Kidney (tissue), 14 donors: ENCODE data around the gene NFKBIA. TPM values are rescaled to one million over a fixed set of nuclear protein-coding genes. Genes with fewer than 3 reads are reported as not detected.

ENCODE experiments used
- DNase-seq, 5 donors: peaks; one replicate each; pipeline ENCODE4 v3.0.0-alpha.2; 2013 to 2020
- FAIRE-seq: peaks from 2 replicates; lab custom pipeline; 2012; peaks lifted over from hg19 to GRCh38; lab: Jason Lieb, UNC
- H3K27ac ChIP-seq, 2 donors: one replicate each; pipeline ENCODE4 v1.7.0; 2013; ENCODE audit warnings: low read depth in 2 of 2, low read length in 2 of 2, inconsistent platforms in 1 of 2
- H3K27me3 ChIP-seq: one replicate; pipeline ENCODE4 v1.7.1; 2013; ENCODE audit warnings: low read length, inconsistent platforms; ENCODE audit not compliant: control insufficient read depth, insufficient read depth
- H3K36me3 ChIP-seq, 3 donors: one replicate each; pipeline versions ENCODE4 v1.7.0 to v1.7.1; 2013; ENCODE audit warnings: low read length in 3 of 3, control low read depth in 1 of 3, inconsistent platforms in 1 of 3; ENCODE audit not compliant: insufficient read depth in 3 of 3, control insufficient read depth in 2 of 3
- H3K4me1 ChIP-seq, 3 donors: one replicate each; pipeline versions ENCODE4 v1.7.0 to v1.7.1; 2013; ENCODE audit warnings: low read length in 3 of 3, inconsistent platforms in 1 of 3, low read depth in 1 of 3; ENCODE audit not compliant: control insufficient read depth in 2 of 3, insufficient read depth in 2 of 3
- H3K4me3 ChIP-seq, 3 donors: one replicate each; pipeline versions ENCODE4 v1.7.0 to v1.8.1; 2013; ENCODE audit warnings: low read length in 3 of 3, control low read depth in 1 of 3, inconsistent platforms in 1 of 3
- H3K9ac ChIP-seq, 3 donors: one replicate each; pipeline versions ENCODE4 v1.7.0 to v1.7.1; 2013; ENCODE audit warnings: low read length in 3 of 3, control low read depth in 1 of 3, inconsistent platforms in 1 of 3
- H3K9me3 ChIP-seq, 3 donors: one replicate each; pipeline versions ENCODE4 v1.7.0 to v1.7.1; 2013; ENCODE audit warnings: low read length in 3 of 3, control low read depth in 1 of 3, inconsistent platforms in 1 of 3; ENCODE audit not compliant: control insufficient read depth in 2 of 3, insufficient read depth in 1 of 3
- intact Hi-C: fragments of 100-400 bp; cut with DNase I; formaldehyde crosslinking; loops from one replicate; pipeline ENCODE4 v1.11.1; 2022
- polyA plus RNA-seq: library from polyadenylated mRNA; stranded (reverse); fragments of 350-450 nt; fragmentation: Illumina TruSeq; extraction: RNeasy Lipid Tissue Mini Kit (QIAGEN cat#74804); gene quantifications from one replicate; pipeline ENCODE4 v1.2.3, GENCODE V29; 2014; ENCODE audit warnings: low read depth, low replicate concordance; ENCODE audit not compliant: insufficient read depth
- total RNA-seq: library from RNA; stranded (reverse); fragmentation: NEBNext Ultra II Directional; extraction: Animal tissue kit (Norgen Biotek cat#: 25700); gene quantifications from one replicate; pipeline ENCODE4 v1.2.1, GENCODE V29; 2021
- TF ChIP-seq, protein P1 (sequence below): IDR thresholded peaks from 3 replicates; pipeline ENCODE4 v1.5.1; 2012; ENCODE audit warnings: mild to moderate bottlenecking, moderate library complexity, borderline replicate concordance; ENCODE audit not compliant: insufficient read depth; ENCODE audit errors: extremely low read depth
- donor health status: control.
- donor health status: control.
- donor health status: control.
- donor health status: control.
- donor health status: control.
- donor health status: DM: yes; HTN: yes; CAD: no.
- donor health status: Normal renal cell carcinoma (clear cell type).

NFKBIA gene
- total and polyA plus RNA-seq, 2 donors from 2014 or later: 131 to 171 TPM

DNA sequence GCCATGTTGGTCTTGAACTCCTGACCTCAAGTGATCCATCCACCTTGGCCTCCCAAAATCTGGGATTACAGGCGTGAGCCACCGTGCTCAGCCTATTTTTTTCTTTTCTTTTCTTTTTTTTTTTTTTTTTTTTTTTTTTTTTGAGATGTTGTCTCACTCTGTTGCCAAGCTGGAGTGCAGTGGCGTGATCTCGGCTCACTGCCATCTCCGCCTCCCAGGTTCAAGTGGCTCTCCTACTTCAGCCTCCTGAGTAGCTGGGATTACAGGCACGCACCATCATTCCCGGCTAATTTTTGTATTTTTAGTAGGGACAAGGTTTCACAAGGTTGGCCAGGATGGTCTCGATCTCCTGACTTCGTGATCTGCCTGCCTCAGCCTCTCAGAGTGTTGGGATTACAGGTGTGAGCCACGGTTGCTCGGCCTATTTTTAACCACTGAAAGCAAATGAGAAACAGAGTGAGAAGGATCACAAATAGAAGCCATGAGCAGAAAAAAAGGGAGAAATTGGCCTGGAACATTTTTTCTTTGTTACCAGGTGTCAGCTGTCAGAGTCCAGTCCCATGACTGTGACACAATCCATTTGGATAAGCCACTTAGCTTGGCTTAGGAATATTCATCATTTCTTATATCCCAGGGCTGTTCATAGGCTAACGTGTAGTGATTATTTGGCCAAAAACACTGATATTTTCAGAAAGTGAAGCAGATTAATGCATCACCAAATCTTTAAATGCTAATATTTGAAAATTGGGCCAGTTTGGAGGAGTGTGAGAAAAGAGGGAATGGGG is 7.9 kb upstream of the NFKBIA start:
- FAIRE-seq (no peak), DNase-seq (peak in 1 of 5 donors; percentile 54)
- no peak overlapping the region for H3K9ac ChIP-seq
- intact Hi-C loops: loop anchor here (10.0 kb wide), 2 partner anchors 198 to 268 kb away; no protein-coding TSS in a partner anchor
- H3K27ac ChIP-seq: no peak overlapping the region
- TF ChIP-seq, protein P1, sequence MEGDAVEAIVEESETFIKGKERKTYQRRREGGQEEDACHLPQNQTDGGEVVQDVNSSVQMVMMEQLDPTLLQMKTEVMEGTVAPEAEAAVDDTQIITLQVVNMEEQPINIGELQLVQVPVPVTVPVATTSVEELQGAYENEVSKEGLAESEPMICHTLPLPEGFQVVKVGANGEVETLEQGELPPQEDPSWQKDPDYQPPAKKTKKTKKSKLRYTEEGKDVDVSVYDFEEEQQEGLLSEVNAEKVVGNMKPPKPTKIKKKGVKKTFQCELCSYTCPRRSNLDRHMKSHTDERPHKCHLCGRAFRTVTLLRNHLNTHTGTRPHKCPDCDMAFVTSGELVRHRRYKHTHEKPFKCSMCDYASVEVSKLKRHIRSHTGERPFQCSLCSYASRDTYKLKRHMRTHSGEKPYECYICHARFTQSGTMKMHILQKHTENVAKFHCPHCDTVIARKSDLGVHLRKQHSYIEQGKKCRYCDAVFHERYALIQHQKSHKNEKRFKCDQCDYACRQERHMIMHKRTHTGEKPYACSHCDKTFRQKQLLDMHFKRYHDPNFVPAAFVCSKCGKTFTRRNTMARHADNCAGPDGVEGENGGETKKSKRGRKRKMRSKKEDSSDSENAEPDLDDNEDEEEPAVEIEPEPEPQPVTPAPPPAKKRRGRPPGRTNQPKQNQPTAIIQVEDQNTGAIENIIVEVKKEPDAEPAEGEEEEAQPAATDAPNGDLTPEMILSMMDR: no peak
- no peaks in the 10 kb centered on the region for H3K27me3 ChIP-seq
- peaks cover 0 to 9% (median 4%) of the 10 kb centered on the region in 3 donors for H3K4me1 ChIP-seq
- no peaks in the 10 kb centered on the region for H3K36me3 ChIP-seq
- no peaks in the 10 kb centered on the region for H3K9me3 ChIP-seq
- no peak overlapping the region for H3K4me3 ChIP-seq

DNA sequence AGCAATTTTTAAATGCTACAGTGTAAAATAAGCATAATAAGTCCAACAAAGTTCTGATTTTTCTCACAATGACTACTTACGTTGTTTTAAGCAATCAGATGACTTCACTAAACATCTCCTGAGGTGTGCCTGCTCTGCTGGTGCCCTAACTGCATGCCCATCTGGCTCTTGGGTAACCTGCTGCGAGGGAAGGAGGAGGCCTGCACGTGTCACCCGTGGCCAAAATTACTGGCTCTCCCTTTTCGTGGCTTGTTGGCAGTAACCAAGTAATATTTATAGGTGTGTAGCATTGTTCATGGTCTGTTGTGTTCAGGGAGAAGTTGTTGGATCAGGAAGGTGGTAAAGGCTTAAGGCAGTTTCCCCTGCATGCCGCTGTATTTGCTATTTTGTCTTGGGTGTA is 6.3 kb upstream of the NFKBIA start:
- FAIRE-seq: no peak
- intact Hi-C loops: loop anchor here (10.0 kb wide), 2 partner anchors 196 to 266 kb away; no protein-coding TSS in a partner anchor

DNA sequence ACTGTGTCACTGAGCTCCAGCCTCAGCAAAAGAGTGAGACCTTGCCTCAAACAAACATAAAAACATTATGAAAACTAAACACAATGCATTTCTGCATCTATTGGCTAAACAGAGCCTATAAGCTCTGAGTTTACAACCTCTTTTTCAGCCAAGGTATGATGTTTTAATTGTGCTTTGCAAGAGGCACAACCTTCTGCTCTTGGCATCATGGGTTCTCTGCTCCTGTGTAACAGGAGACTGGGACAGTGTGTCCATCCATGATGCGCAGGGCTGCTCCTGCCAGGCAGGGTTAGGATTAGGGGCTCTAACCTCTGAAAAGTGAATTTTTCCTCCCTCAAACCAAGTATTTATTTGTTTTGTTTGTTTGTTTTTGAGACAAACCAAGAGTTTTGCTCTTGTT is 5.0 kb upstream of the NFKBIA start:
- no peak for DNase-seq
- Histone ChIP-seq H3K36me3 (no peaks in the 10 kb centered on the region), H3K27me3 (no peaks in the 10 kb centered on the region), H3K4me1 (peaks cover 6 to 16% (median 8%) of the 10 kb centered on the region in 3 donors), H3K27ac (no peak overlapping the region), H3K9me3 (no peaks in the 10 kb centered on the region), H3K4me3 (no peak overlapping the region), H3K9ac (no peak overlapping the region)
- TF ChIP-seq, protein P1: no peak
- FAIRE-seq: no peak
- intact Hi-C loops: no loop called here

More for the DNA sequence above, 6.3 kb upstream of the NFKBIA start:
- H3K4me3 ChIP-seq: no peak overlapping the region
- no peak for DNase-seq
- no peaks in the 10 kb centered on the region for H3K36me3 ChIP-seq
- no peak overlapping the region for H3K9ac ChIP-seq
- no peaks in the 10 kb centered on the region for H3K27me3 ChIP-seq
- H3K4me1 ChIP-seq: peaks cover 0 to 10% (median 4%) of the 10 kb centered on the region in 3 donors
- no peaks in the 10 kb centered on the region for H3K9me3 ChIP-seq
- TF ChIP-seq, protein P1: no peak
- H3K27ac ChIP-seq: no peak overlapping the region
